GM23248 (cell line): ENCODE data around the gene ARID1B. TPM values are rescaled to one million over a fixed set of nuclear protein-coding genes. Genes with fewer than 3 reads are reported as not detected.
A peak's percentile ranks its signal among the peaks of the same experiment; 100 is the strongest.

Experiments used
- DNase-seq: peaks from one replicate; pipeline ENCODE4 v3.0.0-alpha.2; 2015
- H2AFZ ChIP-seq: fragments of 200-600 bp; sonication (generic); 2 replicates; pipeline ENCODE4 v1.6.1; 2016; ENCODE audit warnings: antibody characterized with exemption
- H3F3A ChIP-seq: fragments of 200-600 bp; sonication (generic); 2 replicates; pipeline ENCODE4 v1.6.1; 2016; ENCODE audit warnings: mild to moderate bottlenecking, antibody characterized with exemption, mixed run types; ENCODE audit not compliant: insufficient read depth
- H3K27ac ChIP-seq: fragments of 200-600 bp; sonication (generic); 2 replicates; pipeline ENCODE4 v1.5.1; 2016; ENCODE audit warnings: mild to moderate bottlenecking
- H3K27me3 ChIP-seq: fragments of 200-600 bp; sonication (generic); replicated peaks from 2 replicates; pipeline ENCODE4 v1.6.1; 2016; ENCODE audit warnings: mild to moderate bottlenecking; ENCODE audit not compliant: insufficient read depth
- H3K36me3 ChIP-seq: fragments of 200-600 bp; sonication (generic); 2 replicates; pipeline ENCODE4 v1.6.1; 2016; ENCODE audit warnings: low read depth, mild to moderate bottlenecking
- H3K4me1 ChIP-seq: fragments of 200-600 bp; sonication (generic); 2 replicates; pipeline ENCODE4 v1.6.1; 2016; ENCODE audit warnings: mild to moderate bottlenecking; ENCODE audit not compliant: insufficient read depth
- H3K4me2 ChIP-seq: fragments of 200-600 bp; sonication (generic); one replicate; pipeline ENCODE4 v1.6.1; 2016; ENCODE audit warnings: mild to moderate bottlenecking; ENCODE audit not compliant: unreplicated experiment
- H3K4me3 ChIP-seq: fragments of 200-600 bp; sonication (generic); 2 replicates; pipeline ENCODE4 v1.5.1; 2016; ENCODE audit warnings: mild to moderate bottlenecking
- H3K79me2 ChIP-seq: fragments of 200-600 bp; sonication (generic); 2 replicates; pipeline ENCODE4 v1.6.1; 2016; ENCODE audit warnings: mild to moderate bottlenecking; ENCODE audit not compliant: insufficient read depth
- H3K9ac ChIP-seq: fragments of 200-600 bp; sonication (generic); 2 replicates; pipeline ENCODE4 v1.6.1; 2016; ENCODE audit warnings: mild to moderate bottlenecking
- H3K9me2 ChIP-seq: fragments of 200-600 bp; sonication (generic); 2 replicates; pipeline ENCODE4 v1.6.1; 2016; ENCODE audit warnings: mixed run types, mild to moderate bottlenecking, moderate library complexity; ENCODE audit not compliant: insufficient read depth
- H3K9me3 ChIP-seq: fragments of 200-600 bp; sonication (generic); one replicate; pipeline ENCODE4 v1.6.1; 2017; ENCODE audit warnings: low read depth
- H4K20me1 ChIP-seq: fragments of 200-600 bp; sonication (generic); 2 replicates; pipeline ENCODE4 v1.6.0; 2016; ENCODE audit not compliant: insufficient read depth
- EZH2 ChIP-seq: fragments of 200-600 bp; sonication (generic); IDR thresholded peaks from 2 replicates; pipeline ENCODE4 v1.6.1; 2018; ENCODE audit warnings: antibody characterized with exemption, mild to moderate bottlenecking; ENCODE audit not compliant: insufficient read depth, poor library complexity, severe bottlenecking
- EZH2phosphoT487 ChIP-seq: fragments of 200-600 bp; sonication (generic); IDR thresholded peaks from 2 replicates; pipeline ENCODE4 v1.6.1; 2018; ENCODE audit warnings: antibody characterized with exemption, moderate library complexity, mild to moderate bottlenecking, low read depth; ENCODE audit not compliant: insufficient read depth
- WGBS, 2 experiments: methylation state at CpG; one replicate each; pipeline ENCODE4 v1.1.6; 2015 to 2017; ENCODE audit warnings: low lambda C conversion rate in 2 of 2, low coverage in 1 of 2; ENCODE audit errors: missing lambda C conversion rate in 2 of 2; 5-methylcytosine and 5-hydroxymethylcytosine counted together
- in situ Hi-C: fragments of 300-500 bp; cut with MboI; formaldehyde crosslinking; loops from 2 replicates; pipeline ENCODE4 v1.15.0; 2020
- polyA plus RNA-seq: library from polyadenylated mRNA; unstranded; fragments of >200 nt; fragmentation: Nextera tagmentation; extraction: Ambion mirVana; gene quantifications from 2 replicates; pipeline ENCODE4 v1.2.1, GENCODE V29; 2016
- total RNA-seq: library from RNA; depleted of rRNA; stranded (reverse); fragments of >200 nt; shearing (Covaris generic); gene quantifications from 2 replicates; pipeline ENCODE4 v1.2.3, GENCODE V29; 2014

The ARID1B gene
- total and polyA plus RNA-seq, 2 experiments from 2014 or later, result 19.3 to 21.2 TPM

- Histone ChIP-seq H3F3A (no peaks in the 10 kb centered on the region), H3K9me3 (no peaks in the 10 kb centered on the region), H2AFZ (no peak overlapping the region), H3K9ac (no peak overlapping the region), H3K27me3 (peaks cover 9% of the 10 kb centered on the region), H3K27ac (no peak overlapping the region), H3K4me1 (no peaks in the 10 kb centered on the region), H3K4me3 (no peak overlapping the region), H4K20me1 (no peaks in the 10 kb centered on the region), H3K4me2 (no peak overlapping the region), H3K36me3 (no peaks in the 10 kb centered on the region), H3K9me2 (no peaks in the 10 kb centered on the region), H3K79me2 (no peaks in the 10 kb centered on the region)
- in situ Hi-C loops, result no loop called here
- DNase-seq, result no peak
- no peak for TF ChIP-seq EZH2phosphoT487
- TF ChIP-seq EZH2, result no peak
- WGBS, 2 experiments, result 85 to 88% methylated on average over 17 of the region's 17 CpGs
Measured at GRCh38 chr6:157232161-157232895, 455.1 kb downstream of the ARID1B start.

DNA sequence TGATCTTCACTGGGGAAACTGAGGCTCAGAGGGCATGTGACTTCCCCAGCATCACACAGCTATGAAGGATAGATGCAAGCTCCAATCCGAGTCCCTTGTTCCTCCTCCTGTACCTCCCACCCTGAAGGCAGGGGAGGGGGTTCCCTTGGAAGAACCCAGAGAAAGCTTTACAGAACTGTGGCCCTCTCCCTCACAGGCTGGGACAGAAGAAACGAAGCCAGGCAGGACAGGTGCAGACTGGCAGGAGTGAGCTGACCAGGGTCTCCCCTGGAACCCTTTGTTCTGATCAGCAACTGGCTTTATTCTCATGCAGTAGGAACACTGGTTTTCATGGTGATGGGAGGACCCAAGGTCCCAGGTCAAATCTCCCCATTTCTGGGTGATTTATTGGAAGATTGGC lies 456.0 kb downstream of the ARID1B start:
- Histone ChIP-seq H4K20me1 (no peaks in the 10 kb centered on the region), H3K27me3 (peaks cover 9% of the 10 kb centered on the region), H3K4me3 (no peak overlapping the region), H3K9me2 (no peaks in the 10 kb centered on the region), H3K4me1 (no peaks in the 10 kb centered on the region), H2AFZ (no peak overlapping the region), H3K9ac (no peak overlapping the region), H3K9me3 (no peaks in the 10 kb centered on the region), H3K4me2 (no peak overlapping the region), H3K27ac (no peak overlapping the region), H3K79me2 (no peaks in the 10 kb centered on the region), H3K36me3 (no peaks in the 10 kb centered on the region), H3F3A (no peaks in the 10 kb centered on the region)
- in situ Hi-C loops, result no loop called here
- no peak for DNase-seq
- no peak for TF ChIP-seq EZH2
- TF ChIP-seq EZH2phosphoT487, result no peak
- 80 to 83% methylated on average over 2 of the region's 2 CpGs for WGBS, 2 experiments

- H3F3A ChIP-seq, result no peaks in the 10 kb centered on the region
- no peak for TF ChIP-seq EZH2phosphoT487
- TF ChIP-seq EZH2, result no peak
- H2AFZ ChIP-seq, result no peak overlapping the region
- no peak overlapping the region for H3K27ac ChIP-seq
- WGBS, 2 experiments, result 87 to 91% methylated on average over 3 of the region's 3 CpGs
- no peaks in the 10 kb centered on the region for H3K4me1 ChIP-seq
- no peaks in the 10 kb centered on the region for H3K9me2 ChIP-seq
- H3K36me3 ChIP-seq, result no peaks in the 10 kb centered on the region
- H3K9ac ChIP-seq, result no peak overlapping the region
- H3K9me3 ChIP-seq, result no peaks in the 10 kb centered on the region
- H3K79me2 ChIP-seq, result no peaks in the 10 kb centered on the region
- in situ Hi-C loops, result no loop called here
- H4K20me1 ChIP-seq, result no peaks in the 10 kb centered on the region
- no peak for DNase-seq
- H3K4me3 ChIP-seq, result no peak overlapping the region
- peaks cover 9% of the 10 kb centered on the region for H3K27me3 ChIP-seq
- no peak overlapping the region for H3K4me2 ChIP-seq
Measured at GRCh38 chr6:157233686-157234085, 456.5 kb downstream of the ARID1B start.

DNA sequence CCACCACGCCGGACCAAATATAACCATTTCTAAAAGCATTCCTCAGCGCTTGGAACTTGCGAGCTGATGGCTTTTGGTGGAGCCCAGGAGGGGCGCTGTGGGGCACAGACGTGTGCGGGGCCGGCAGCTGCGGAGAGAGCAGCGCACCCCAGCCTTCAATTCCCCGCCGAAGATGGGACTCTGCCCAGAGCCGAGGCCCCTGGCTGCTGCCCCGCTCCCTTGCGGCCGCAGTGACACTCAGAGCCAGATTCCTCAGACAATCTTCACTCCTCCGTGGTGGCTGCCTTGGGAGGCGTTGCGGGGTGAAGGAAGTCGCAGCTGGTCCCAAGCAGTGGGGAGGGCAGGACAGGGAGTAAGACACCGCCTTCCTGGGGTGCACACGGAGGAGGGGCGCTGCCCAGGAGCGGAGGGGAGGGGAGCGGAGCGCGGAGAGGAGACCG lies 458.4 kb downstream of the ARID1B start:
- Histone ChIP-seq H3K36me3 (no peaks in the 10 kb centered on the region), H3K4me2 (peak overlapping the region; percentile 81), H3K27ac (no peak overlapping the region), H3K27me3 (peaks cover 9% of the 10 kb centered on the region), H4K20me1 (no peaks in the 10 kb centered on the region), H3K79me2 (no peaks in the 10 kb centered on the region), H3K9me3 (no peaks in the 10 kb centered on the region), H3K9me2 (no peaks in the 10 kb centered on the region), H3K9ac (peak overlapping the region; percentile 39), H3F3A (peaks cover 14% of the 10 kb centered on the region; the same call in 1 of the 2 replicates), H2AFZ (peak overlapping the region; percentile 85), H3K4me1 (peaks cover 14% of the 10 kb centered on the region), H3K4me3 (peak overlapping the region; percentile 69)
- 2% methylated on average over 20 to 28 of the region's 28 CpGs for WGBS, 2 experiments
- TF ChIP-seq EZH2, result peak; percentile 84
- 0 out of 2 replicates have a peak, but pooled peaks have one; percentile 44 for TF ChIP-seq EZH2phosphoT487
- in situ Hi-C loops, result no loop called here
- DNase-seq, result peak; percentile 87
